HUES6 (cell line): Measurements from ENCODE around the gene BLOC1S5.

ENCODE experiments used
- H3K27ac ChIP-seq: 2 replicates; pipeline ENCODE4 v1.7.0; 2013; ENCODE audit warnings: low read depth, mild to moderate bottlenecking, low read length, inconsistent platforms
- H3K27me3 ChIP-seq: 2 replicates; pipeline ENCODE4 v1.6.1; 2013; ENCODE audit warnings: low read length; ENCODE audit not compliant: control insufficient read depth, insufficient read depth
- H3K36me3 ChIP-seq: 2 replicates; pipeline ENCODE4 v1.6.1; 2013; ENCODE audit warnings: low read length; ENCODE audit not compliant: control insufficient read depth, insufficient read depth
- H3K4me1 ChIP-seq: 2 replicates; pipeline ENCODE4 v1.6.1; 2013; ENCODE audit warnings: low read length; ENCODE audit not compliant: control insufficient read depth, insufficient read depth
- H3K4me3 ChIP-seq: 2 replicates; pipeline ENCODE4 v1.5.1; 2013; ENCODE audit warnings: low read depth, low read length
- H3K9ac ChIP-seq: one replicate; pipeline ENCODE4 v1.6.1; 2013; ENCODE audit warnings: mild to moderate bottlenecking, low read length
- H3K9me3 ChIP-seq: 2 replicates; pipeline ENCODE4 v1.6.1; 2013; ENCODE audit warnings: low read depth, low read length; ENCODE audit not compliant: control insufficient read depth, insufficient read depth

Gene BLOC1S5

DNA sequence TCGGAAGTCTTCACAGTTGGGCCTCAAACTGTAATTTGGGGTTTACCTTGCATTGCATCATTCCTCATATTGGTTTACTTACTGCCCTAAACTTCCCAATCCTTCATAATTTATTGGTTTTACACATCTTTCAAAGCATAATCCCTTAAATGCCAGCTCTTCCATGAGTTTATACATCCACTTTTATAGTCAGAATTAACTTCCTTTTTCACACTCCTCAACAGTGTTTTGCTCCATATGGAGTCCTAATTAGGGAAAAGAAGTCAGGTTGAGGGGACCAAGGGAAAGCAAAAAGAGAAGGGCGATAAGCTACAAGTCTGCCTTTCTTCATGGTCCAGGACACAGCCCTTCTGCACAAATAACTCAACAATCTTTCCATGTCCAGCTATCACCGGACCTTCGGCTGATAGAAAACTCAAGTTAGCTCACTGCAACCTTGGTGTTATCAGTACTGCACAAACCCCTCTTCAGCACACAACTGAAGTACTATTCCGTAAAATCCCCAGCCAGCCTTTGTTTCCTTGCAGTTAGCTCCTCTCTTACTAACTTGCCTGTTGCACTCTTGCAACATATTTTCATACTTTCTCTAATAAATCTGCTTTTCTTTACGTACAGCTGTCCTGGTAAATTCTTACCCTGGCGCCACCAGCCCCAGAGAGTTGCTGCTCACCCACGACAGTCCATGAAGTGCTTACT lies 36.1 kb upstream of the BLOC1S5 start:
- no peak overlapping the region for H3K27ac ChIP-seq
- H3K27me3 ChIP-seq = no peaks in the 10 kb centered on the region
- H3K9me3 ChIP-seq = no peaks in the 10 kb centered on the region
- H3K9ac ChIP-seq = no peak overlapping the region
- 0 out of 2 replicates have a peak, but pooled peaks cover 8% of the 10 kb centered on the region for H3K4me1 ChIP-seq
- peak overlapping the region; percentile 0; the same call in 1 of the 2 replicates for H3K4me3 ChIP-seq
- peaks cover 41% of the 10 kb centered on the region for H3K36me3 ChIP-seq

DNA sequence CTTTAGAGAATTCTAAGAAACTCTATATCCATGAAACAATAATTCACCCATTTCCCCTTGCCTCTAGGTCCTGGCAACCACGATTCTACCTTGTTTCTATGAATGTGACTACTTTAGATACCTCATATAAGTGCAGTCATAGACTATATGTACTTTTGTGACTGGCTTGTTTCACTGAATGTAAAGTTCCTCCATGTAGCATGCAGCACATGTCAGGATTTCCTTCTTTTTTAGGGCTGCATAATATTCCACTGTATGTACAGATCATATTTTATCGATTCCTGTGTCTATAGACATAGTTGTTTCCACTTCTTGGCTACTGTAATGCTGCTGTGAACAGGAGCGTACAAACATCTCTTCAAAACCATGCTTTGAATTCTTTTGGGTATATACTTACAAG lies 26.5 kb upstream of the BLOC1S5 start:
- Histone ChIP-seq H3K4me3 (no peak overlapping the region), H3K9ac (no peak overlapping the region), H3K4me1 (no peaks in the 10 kb centered on the region), H3K27me3 (no peaks in the 10 kb centered on the region), H3K36me3 (peaks cover 85% of the 10 kb centered on the region), H3K9me3 (peaks cover 12% of the 10 kb centered on the region; the same call in 1 of the 2 replicates), H3K27ac (no peak overlapping the region)

DNA sequence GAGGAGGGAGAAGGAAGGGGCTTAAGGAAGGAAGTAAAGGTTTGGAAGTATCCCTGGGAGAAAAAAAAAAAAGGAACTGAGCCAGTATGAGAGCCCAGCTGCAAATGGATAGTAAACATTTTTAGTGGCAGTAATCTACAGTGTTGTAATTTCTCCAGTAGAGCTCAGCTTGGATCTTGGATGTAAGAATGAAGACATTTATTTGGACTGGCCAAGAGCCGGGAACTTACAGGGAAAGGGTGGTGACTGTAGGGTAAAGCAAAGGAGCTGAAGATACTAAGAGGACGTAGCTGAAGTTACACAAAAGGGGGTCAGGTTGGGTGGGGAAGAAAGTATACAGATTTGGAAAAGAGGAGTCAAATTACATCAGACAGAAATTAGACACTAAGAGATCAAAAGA lies 24.7 kb upstream of the BLOC1S5 start:
- peaks cover 78% of the 10 kb centered on the region for H3K36me3 ChIP-seq

DNA sequence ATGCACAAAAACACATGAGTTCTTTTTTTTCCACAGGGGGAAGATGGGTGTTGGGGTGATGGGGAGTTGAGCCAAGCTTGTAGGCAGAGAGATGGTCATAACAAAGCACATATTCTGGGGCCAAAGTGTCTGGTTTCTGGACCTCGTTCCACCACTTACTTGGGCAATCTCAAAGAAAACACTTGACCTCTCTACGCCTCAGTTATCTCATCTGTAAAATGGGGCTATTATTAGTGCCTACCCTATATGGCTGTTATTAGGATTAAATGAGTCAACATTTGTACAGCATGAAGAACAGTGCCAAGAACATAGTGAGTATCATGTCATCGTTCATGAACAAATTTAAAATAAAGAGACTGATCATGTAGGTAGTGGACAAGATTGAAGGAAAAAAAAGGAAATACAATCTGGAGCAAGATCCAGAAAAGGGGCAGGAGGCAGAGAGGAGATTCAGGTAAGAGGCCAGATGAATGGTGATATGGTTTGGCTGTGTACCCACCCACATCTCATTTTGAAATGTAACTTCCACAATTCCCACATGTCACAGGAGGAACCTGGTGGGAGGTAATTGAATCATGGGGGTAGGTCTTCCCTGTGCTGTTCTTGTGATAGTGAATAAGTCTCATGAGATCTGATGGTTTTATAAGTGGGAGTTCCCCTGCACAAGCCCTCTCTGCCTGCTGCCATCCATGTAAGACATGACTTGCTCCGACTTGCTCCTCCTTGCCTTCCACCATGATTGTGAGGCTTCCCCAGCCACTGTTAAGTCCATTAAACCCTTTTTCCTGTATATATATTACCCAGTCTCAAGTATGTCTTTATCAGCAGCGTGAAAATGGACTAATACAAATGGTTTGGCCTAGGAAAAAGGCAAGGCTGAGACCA lies 23.9 kb upstream of the BLOC1S5 start:
- Histone ChIP-seq H3K4me1 (no peaks in the 10 kb centered on the region), H3K4me3 (no peak overlapping the region), H3K27ac (no peak overlapping the region), H3K36me3 (peaks cover 83% of the 10 kb centered on the region), H3K27me3 (no peaks in the 10 kb centered on the region), H3K9me3 (peaks cover 12% of the 10 kb centered on the region; the same call in 1 of the 2 replicates), H3K9ac (no peak overlapping the region)

More for the DNA sequence above, 24.7 kb upstream of the BLOC1S5 start:
- peaks cover 12% of the 10 kb centered on the region; the same call in 1 of the 2 replicates for H3K9me3 ChIP-seq
- no peak overlapping the region for H3K27ac ChIP-seq
- H3K4me3 ChIP-seq = no peak overlapping the region
- no peaks in the 10 kb centered on the region for H3K4me1 ChIP-seq
- H3K9ac ChIP-seq = no peak overlapping the region
- H3K27me3 ChIP-seq = no peaks in the 10 kb centered on the region

GRCh38 chr6:8086755-8087306 lies 22.6 kb upstream of the BLOC1S5 start:
- no peak overlapping the region for H3K9ac ChIP-seq
- no peak overlapping the region for H3K27ac ChIP-seq
- peaks cover 12% of the 10 kb centered on the region; the same call in 1 of the 2 replicates for H3K9me3 ChIP-seq
- H3K4me1 ChIP-seq = no peaks in the 10 kb centered on the region; the same call in 1 of the 2 replicates
- H3K27me3 ChIP-seq = no peaks in the 10 kb centered on the region
- no peak overlapping the region for H3K4me3 ChIP-seq
- H3K36me3 ChIP-seq = peaks cover 82% of the 10 kb centered on the region

DNA sequence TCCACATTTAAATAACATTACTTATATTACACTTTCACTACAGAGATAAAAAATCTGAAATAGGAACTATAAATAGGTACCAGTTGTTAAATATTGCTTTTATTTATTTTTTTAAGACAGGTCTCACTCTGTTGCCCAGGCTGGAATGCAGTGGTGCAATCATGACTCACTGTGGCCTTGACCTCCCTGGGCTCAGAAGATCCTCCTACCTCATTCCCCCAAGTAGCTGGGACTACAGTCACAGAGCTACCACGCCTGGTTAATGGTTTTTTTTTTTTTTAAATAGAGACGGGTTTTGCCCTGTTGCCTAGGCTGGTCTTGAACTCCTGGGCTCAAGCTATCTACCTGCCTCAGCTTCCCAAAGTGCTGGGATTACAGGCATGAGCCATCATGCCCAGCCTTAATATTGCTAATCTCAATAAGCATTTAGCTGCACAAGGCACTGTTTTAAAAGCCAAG lies 20.9 kb upstream of the BLOC1S5 start:
- H3K27me3 ChIP-seq = no peaks in the 10 kb centered on the region
- no peak overlapping the region for H3K4me3 ChIP-seq
- H3K9ac ChIP-seq = no peak overlapping the region
- no peaks in the 10 kb centered on the region; the same call in 1 of the 2 replicates for H3K4me1 ChIP-seq
- peaks cover 72% of the 10 kb centered on the region for H3K36me3 ChIP-seq
- H3K9me3 ChIP-seq = peaks cover 12% of the 10 kb centered on the region; the same call in 1 of the 2 replicates
- H3K27ac ChIP-seq = 0 out of 2 replicates have a peak overlapping the region, but pooled peaks have one; percentile 26

DNA sequence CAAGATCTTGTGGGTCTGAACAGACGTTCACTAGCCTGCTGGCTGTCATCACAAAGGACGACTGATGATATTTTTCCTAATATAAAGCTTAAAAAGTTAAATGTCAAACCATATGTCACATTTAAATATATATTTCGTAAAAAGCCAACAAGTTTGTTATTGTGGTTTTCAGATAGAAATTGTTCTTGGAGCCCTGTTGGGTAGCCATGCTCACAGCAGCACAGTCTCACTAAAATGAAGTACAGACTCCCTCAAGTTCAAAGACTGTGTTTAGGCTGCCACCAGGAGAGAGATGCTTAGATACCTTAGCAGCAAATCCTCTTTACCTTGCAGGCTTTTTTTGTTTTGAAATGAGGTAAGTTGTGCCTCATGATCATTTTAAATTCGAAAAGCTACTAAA lies 20.4 kb upstream of the BLOC1S5 start:
- peaks cover 72% of the 10 kb centered on the region for H3K36me3 ChIP-seq
- H3K4me1 ChIP-seq = no peaks in the 10 kb centered on the region; the same call in 1 of the 2 replicates
- H3K27me3 ChIP-seq = no peaks in the 10 kb centered on the region
- H3K9ac ChIP-seq = no peak overlapping the region
- peaks cover 11% of the 10 kb centered on the region; the same call in 1 of the 2 replicates for H3K9me3 ChIP-seq
- 0 out of 2 replicates have a peak overlapping the region, but pooled peaks have one; percentile 26 for H3K27ac ChIP-seq
- no peak overlapping the region for H3K4me3 ChIP-seq

GRCh38 chr6:8082954-8083858 lies 19.0 kb upstream of the BLOC1S5 start:
- Histone ChIP-seq H3K4me1 (no peaks in the 10 kb centered on the region; the same call in 1 of the 2 replicates), H3K36me3 (peaks cover 63% of the 10 kb centered on the region), H3K27ac (peak overlapping the region; percentile 29; the same call in 1 of the 2 replicates), H3K27me3 (no peaks in the 10 kb centered on the region), H3K9ac (no peak overlapping the region), H3K4me3 (no peak overlapping the region), H3K9me3 (no peaks in the 10 kb centered on the region)

- H3K4me1 ChIP-seq = no peaks in the 10 kb centered on the region; the same call in 1 of the 2 replicates
These were observed 18.4 kb upstream of the BLOC1S5 start for GRCh38 chr6:8082572-8082953.

More at GRCh38 chr6:8082572-8082953, 18.4 kb upstream of the BLOC1S5 start:
- Histone ChIP-seq H3K36me3 (peaks cover 57% of the 10 kb centered on the region), H3K4me3 (no peak overlapping the region), H3K27ac (no peak overlapping the region), H3K9ac (no peak overlapping the region), H3K9me3 (no peaks in the 10 kb centered on the region), H3K27me3 (no peaks in the 10 kb centered on the region)
